GM13976 (cell line): ENCODE results near the gene GJA4.

Experiments used
- DNase-seq: peaks from one replicate; pipeline ENCODE4 v3.0.0; 2012; ENCODE audit warnings: low spot score
- CTCF ChIP-seq: IDR thresholded peaks from 2 replicates; pipeline ENCODE4 v1.5.1; 2012; ENCODE audit warnings: borderline replicate concordance, mild to moderate bottlenecking; ENCODE audit not compliant: insufficient read depth; ENCODE audit errors: extremely low read depth, missing control alignments, control extremely low read depth
- in situ Hi-C: fragments of 300-500 bp; cut with MboI; formaldehyde crosslinking; loops from one replicate; pipeline ENCODE4 v1.12.0; 2022; ENCODE audit warnings: low sequenced_read_pairs, mixed read lengths, inconsistent platforms; ENCODE audit not compliant: unreplicated experiment

Gene GJA4

GRCh38 chr1:34757386-34757785, 35.4 kb upstream of the GJA4 start:
- in situ Hi-C loops: no loop called here
- TF ChIP-seq CTCF: no peak
- DNase-seq: no peak

- in situ Hi-C loops: no loop called here
- TF ChIP-seq CTCF: no peak
- no peak for DNase-seq
Observed at GRCh38 chr1:34758751-34759150, 34.0 kb upstream of the GJA4 start.

GRCh38 chr1:34759503-34760357, 33.1 kb upstream of the GJA4 start, which contains the start of gene GJB4:
GJB4 (plus strand) TSS chr1:34759740; CDS start chr1:34761255, 1,515 bp downstream.
- in situ Hi-C loops: no loop called here
- no peak for DNase-seq
- no peak for TF ChIP-seq CTCF

GRCh38 chr1:34761176-34761761, 31.5 kb upstream of the GJA4 start:
- no peak for DNase-seq
- TF ChIP-seq CTCF: no peak
- in situ Hi-C loops: no loop called here

- in situ Hi-C loops: no loop called here
- TF ChIP-seq CTCF: no peak
- DNase-seq: no peak
Observed at GRCh38 chr1:34761776-34762307, 31.0 kb upstream of the GJA4 start.

GRCh38 chr1:34762474-34763141, 30.2 kb upstream of the GJA4 start:
- no peak for TF ChIP-seq CTCF
- in situ Hi-C loops: no loop called here
- no peak for DNase-seq
